ENCODE results near the gene MLXIPL.
A peak's percentile ranks its signal among the peaks of the same experiment; 100 is the strongest.
"Not testable (repeated sequence)": the region's sequence is repeated elsewhere in the genome, so short reads cannot be mapped to it uniquely, and the experiment has no call there.

Gene MLXIPL

GRCh38 chr7:73623798-73624668 is at the start of gene MLXIPL:
Gene MLXIPL, minus strand, starts transcription at chr7:73624522. Its CDS starts 30 bp downstream, at chr7:73624492.
- peak; percentile 45 for DNase-seq (ENCODE audit: low read depth)

GRCh38 chr7:73671857-73672445 is 47.6 kb upstream of the MLXIPL start:
- no peak for DNase-seq (ENCODE audit: low read depth)

- no peak for DNase-seq (ENCODE audit: low read depth)
These were observed 47.0 kb upstream of the MLXIPL start for GRCh38 chr7:73671322-73671661.

- no peak for DNase-seq (ENCODE audit: low read depth)
These were observed 45.6 kb upstream of the MLXIPL start for GRCh38 chr7:73669858-73670385.

- DNase-seq (ENCODE audit: low read depth) = no peak
These were observed 45.0 kb upstream of the MLXIPL start for GRCh38 chr7:73669288-73669701.

- DNase-seq (ENCODE audit: low read depth) = no peak
These were observed 44.5 kb upstream of the MLXIPL start for GRCh38 chr7:73668886-73669230.

- no peak for DNase-seq (ENCODE audit: low read depth)
These were observed 44.0 kb upstream of the MLXIPL start for GRCh38 chr7:73668103-73668885.

- peak; percentile 92 for DNase-seq (ENCODE audit: low read depth)
These were observed 43.2 kb upstream of the MLXIPL start, which contains the start of gene VPS37D for GRCh38 chr7:73667344-73668102. Gene VPS37D, plus strand, starts transcription at chr7:73667831. Its CDS starts 128 bp downstream, at chr7:73667959.

- DNase-seq (ENCODE audit: low read depth) = no peak
These were observed 38.7 kb upstream of the MLXIPL start for GRCh38 chr7:73663033-73663432.

GRCh38 chr7:73660594-73660993 is 36.3 kb upstream of the MLXIPL start:
- DNase-seq (ENCODE audit: low read depth) = not testable (repeated sequence)

- no peak for DNase-seq (ENCODE audit: low read depth)
These were observed 35.7 kb upstream of the MLXIPL start for GRCh38 chr7:73659983-73660382.

GRCh38 chr7:73655309-73655708 is 31.0 kb upstream of the MLXIPL start:
- DNase-seq (ENCODE audit: low read depth) = not testable (repeated sequence)

- no peak for DNase-seq (ENCODE audit: low read depth)
These were observed 28.2 kb upstream of the MLXIPL start for GRCh38 chr7:73652541-73652949.

- no peak for DNase-seq (ENCODE audit: low read depth)
These were observed 26.2 kb upstream of the MLXIPL start for GRCh38 chr7:73650524-73650923.

GRCh38 chr7:73649576-73649975 is 25.3 kb upstream of the MLXIPL start:
- DNase-seq (ENCODE audit: low read depth) = no peak

GRCh38 chr7:73648593-73649332 is 24.4 kb upstream of the MLXIPL start:
- no peak for DNase-seq (ENCODE audit: low read depth)

GRCh38 chr7:73647725-73648592 is 23.6 kb upstream of the MLXIPL start:
- DNase-seq (ENCODE audit: low read depth) = peak; percentile 15

- DNase-seq (ENCODE audit: low read depth) = no peak
These were observed 22.7 kb upstream of the MLXIPL start for GRCh38 chr7:73646785-73647724.

GRCh38 chr7:73645643-73646174 is 21.4 kb upstream of the MLXIPL start:
- no peak for DNase-seq (ENCODE audit: low read depth)
